ENCODE measurements around the gene KIAA2012. TPM values are rescaled to one million over a fixed set of nuclear protein-coding genes. Genes with fewer than 3 reads are reported as not detected.

KIAA2012 gene
- total and polyA plus RNA-seq, 2 of the 8 experiments (the other 6 are each of a cell fraction or from before 2014, with no cell fraction given): not detected

GRCh38 chr2:202127687-202128331 is 54.8 kb downstream of the KIAA2012 start (continued):
- TF ChIP-seq SUZ12 (IDR thresholded peaks at IDR 0.05; ENCODE audit: low read length) (no peak), MAFK (IDR thresholded peaks at IDR 0.05; ENCODE audit: low read depth, low read length) (no peak), SP4 (IDR thresholded peaks at IDR 0.05; ENCODE audit: low read length) (no peak)

All from H1 (cell line).